ENCODE data around the gene SRGAP2. TPM values are rescaled to one million over a fixed set of nuclear protein-coding genes. Genes with fewer than 3 reads are reported as not detected.
"Not testable (repeated sequence)": the region's sequence is repeated elsewhere in the genome, so short reads cannot be mapped to it uniquely, and the experiment has no call there.

Gene SRGAP2
- total RNA-seq, 2 experiments from 2014 or later = 96.1 to 108 TPM

DNA sequence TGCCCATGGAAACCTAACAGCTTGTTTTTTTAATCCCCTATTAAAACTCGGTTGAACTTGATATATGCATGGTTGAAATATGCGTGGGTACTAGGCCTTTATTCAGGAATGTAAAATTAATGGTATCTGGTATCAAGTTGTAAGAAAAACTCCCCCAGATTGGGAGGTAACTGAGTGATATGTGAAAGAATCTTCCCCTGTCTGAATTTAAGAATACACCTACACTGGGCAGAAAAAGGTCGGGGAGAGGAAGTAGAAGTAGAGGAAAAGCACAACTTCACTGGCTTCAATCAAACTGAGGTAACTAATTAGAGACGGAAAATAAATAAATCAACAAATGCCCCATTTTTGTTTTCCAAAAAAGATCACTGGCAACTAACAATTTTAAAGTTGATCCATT is 16.5 kb upstream of the SRGAP2 start:
- DNase-seq; POLR2A ChIA-PET; H3K27me3 Mint-ChIP-seq; H3K4me1 Mint-ChIP-seq; H3K4me3 Mint-ChIP-seq; H3K36me3 Mint-ChIP-seq (ENCODE audit: low read depth); CTCF ChIA-PET; H3K27ac Mint-ChIP-seq; H3K9me3 Mint-ChIP-seq: not testable (repeated sequence)

DNA sequence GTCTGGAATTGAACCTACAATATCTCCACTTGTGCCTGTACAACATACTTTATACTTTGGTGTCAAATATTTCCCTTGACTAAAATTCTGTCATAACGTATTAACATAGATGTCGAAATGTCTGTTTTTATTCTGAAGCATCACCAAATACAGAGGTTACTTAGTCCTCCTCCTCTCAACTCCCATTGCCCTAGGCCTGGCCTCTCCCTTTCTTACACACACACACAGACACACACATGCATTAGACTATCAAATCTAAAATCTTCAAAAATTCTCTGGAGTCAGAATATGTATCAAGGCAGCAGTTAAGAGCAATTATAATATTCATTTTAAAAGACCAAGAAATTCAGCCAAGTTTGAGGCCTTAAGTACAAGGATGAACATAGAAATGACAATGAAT is 8.2 kb upstream of the SRGAP2 start:
- H3K4me1 Mint-ChIP-seq; POLR2A ChIA-PET; H3K4me3 Mint-ChIP-seq; H3K27ac Mint-ChIP-seq; CTCF ChIA-PET; H3K9me3 Mint-ChIP-seq; H3K27me3 Mint-ChIP-seq; H3K36me3 Mint-ChIP-seq (ENCODE audit: low read depth); DNase-seq: not testable (repeated sequence)

DNA sequence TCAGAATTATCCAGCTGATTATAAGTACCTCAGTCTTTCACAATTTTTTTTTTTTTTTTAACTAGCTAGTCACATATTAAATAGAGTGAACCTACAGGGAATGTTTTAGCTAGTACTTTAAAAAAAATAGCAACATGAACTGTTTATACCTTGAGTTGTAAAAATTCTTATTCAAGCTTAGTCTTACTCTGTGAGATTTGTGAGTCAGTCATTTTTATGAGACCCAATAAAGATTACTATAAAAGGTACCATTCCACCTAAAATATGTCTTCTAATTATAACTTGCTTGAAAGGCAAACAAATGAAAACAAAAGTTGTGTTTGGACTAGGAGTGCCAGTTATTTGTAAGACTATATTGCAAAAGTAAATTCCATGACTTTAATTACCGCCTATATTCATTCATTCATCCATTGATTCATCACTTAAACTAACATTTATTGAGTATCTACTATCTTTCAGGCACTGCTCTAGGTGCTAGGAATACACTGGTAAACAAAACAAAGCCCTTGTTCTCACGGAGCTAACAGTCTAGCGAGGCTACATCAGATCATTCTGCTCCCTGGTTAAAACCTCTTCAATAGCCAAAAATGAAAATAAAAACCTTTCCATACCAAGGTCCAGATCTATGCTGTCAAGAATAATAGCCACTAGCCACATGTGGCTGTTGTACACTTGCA is 6.5 kb upstream of the SRGAP2 start:
- POLR2A ChIA-PET; H3K9me3 Mint-ChIP-seq; H3K4me1 Mint-ChIP-seq; DNase-seq; H3K4me3 Mint-ChIP-seq; H3K27ac Mint-ChIP-seq; CTCF ChIA-PET; H3K27me3 Mint-ChIP-seq; H3K36me3 Mint-ChIP-seq (ENCODE audit: low read depth): not testable (repeated sequence)

DNA sequence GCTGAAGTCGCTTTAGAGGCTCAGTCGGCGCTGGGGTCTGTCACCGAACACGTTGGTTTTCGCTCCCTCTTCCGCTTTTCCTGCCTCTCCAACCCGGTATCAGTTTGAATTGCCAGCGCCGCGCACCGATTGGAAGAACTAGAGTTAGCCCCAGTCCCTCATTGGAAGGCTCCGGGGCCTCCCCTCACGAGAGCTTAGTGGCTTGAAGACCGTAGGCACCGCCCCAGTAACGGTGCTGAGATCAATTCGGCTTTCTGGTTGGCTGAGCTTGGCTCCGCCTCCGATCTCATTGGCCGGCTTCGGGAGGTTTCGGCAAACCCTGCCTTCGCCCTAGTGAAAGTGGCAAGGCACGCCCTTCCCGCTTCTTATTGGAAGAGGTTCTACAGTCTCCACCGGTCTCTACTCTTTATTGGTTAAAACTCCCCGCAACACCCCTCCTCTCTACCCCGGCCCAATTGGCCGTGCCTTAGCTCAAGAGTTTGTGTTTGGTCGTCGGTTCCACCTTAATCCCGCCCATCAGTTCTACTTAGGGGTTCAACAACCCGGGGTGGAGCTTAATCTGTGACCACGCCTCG is 465 bp upstream of the SRGAP2 start, which contains the start of gene FAM72A:
FAM72A (minus strand) TSS at position 51 of the 575 bp plus-strand sequence. CDS start 814 bp downstream, outside the sequence.
- H3K27me3 Mint-ChIP-seq; H3K9me3 Mint-ChIP-seq; H3K36me3 Mint-ChIP-seq (ENCODE audit: low read depth); CTCF ChIA-PET; H3K4me1 Mint-ChIP-seq; POLR2A ChIA-PET: not testable (repeated sequence)
- peak within 1 kb of the TSS; percentile 78 for H3K27ac Mint-ChIP-seq
- DNase-seq = peak; percentile 98
- peak within 1 kb of the TSS; percentile 80 for H3K4me3 Mint-ChIP-seq

DNA sequence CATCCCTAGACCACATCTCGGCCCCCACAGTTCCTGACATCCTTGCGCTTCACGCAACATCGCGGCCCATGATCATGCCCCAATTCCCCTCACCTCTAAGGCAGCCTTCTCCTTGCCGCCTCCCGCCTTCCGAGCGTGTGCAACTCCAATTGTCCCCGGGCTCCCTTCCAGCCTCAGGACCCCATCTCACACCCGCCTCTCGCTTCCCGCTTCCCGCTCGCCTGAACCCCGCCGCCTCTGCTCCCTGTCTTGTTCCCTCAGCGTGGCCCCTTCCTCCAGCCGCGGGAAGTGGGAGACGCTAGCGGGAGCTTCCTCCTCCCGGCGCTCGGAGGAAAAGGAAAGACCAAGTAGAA is 794 bp downstream of the SRGAP2 start:
- CTCF ChIA-PET; POLR2A ChIA-PET; H3K4me1 Mint-ChIP-seq; H3K27me3 Mint-ChIP-seq; H3K36me3 Mint-ChIP-seq (ENCODE audit: low read depth); H3K9me3 Mint-ChIP-seq: not testable (repeated sequence)
- H3K27ac Mint-ChIP-seq = peak overlapping the region; percentile 52
- peak; percentile 17 for DNase-seq
- peak overlapping the region; percentile 68 for H3K4me3 Mint-ChIP-seq

DNA sequence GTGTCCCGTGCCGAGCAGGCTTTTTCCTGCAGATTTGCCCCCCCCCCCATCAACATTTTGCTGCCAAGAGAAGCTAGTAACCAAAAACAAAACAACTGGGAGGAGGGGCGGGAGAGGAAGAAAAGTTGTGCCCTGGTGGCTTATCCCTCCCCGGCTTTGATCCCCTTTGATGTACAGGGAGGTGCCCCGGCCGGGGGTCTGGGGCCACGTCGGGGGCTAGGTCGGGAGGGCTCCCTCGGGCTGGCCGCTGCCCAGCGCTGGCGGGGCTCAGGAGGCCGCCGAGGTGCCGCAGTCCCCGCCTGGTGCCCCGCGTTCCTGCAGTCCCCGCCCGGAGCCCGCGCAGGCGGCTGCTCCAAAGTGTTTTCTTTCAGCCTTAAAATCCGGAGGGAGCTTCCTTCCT is 1.5 kb downstream of the SRGAP2 start:
- peak overlapping the region; percentile 84 for H3K4me3 Mint-ChIP-seq
- H3K27ac Mint-ChIP-seq = peak overlapping the region; percentile 75
- DNase-seq = peak; percentile 15
- H3K36me3 Mint-ChIP-seq (ENCODE audit: low read depth); H3K27me3 Mint-ChIP-seq; H3K4me1 Mint-ChIP-seq; POLR2A ChIA-PET; H3K9me3 Mint-ChIP-seq; CTCF ChIA-PET: not testable (repeated sequence)

DNA sequence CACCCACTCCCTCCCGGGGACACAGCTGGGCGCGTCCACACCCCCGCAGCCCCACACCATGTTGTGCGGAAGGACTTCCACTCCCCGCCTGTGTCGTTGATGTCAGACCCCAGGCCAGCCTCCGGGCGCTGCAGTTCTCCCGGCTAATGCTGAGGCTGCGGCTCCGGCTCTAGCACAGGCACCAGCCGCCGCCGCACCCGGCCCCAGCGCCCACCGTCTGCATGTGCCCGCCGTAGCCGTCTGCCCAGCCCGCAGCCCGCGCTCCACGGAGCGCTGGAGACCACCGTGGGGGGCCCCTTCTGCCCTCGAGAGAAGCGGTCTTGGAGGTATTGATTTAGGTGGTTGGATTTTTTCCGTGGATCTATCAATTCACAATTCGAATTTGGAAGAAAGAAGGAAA is 2.2 kb downstream of the SRGAP2 start:
- H3K4me3 Mint-ChIP-seq; H3K27me3 Mint-ChIP-seq; H3K9me3 Mint-ChIP-seq; H3K4me1 Mint-ChIP-seq; H3K27ac Mint-ChIP-seq; CTCF ChIA-PET; POLR2A ChIA-PET; H3K36me3 Mint-ChIP-seq (ENCODE audit: low read depth): not testable (repeated sequence)
- DNase-seq = peak; percentile 15

DNA sequence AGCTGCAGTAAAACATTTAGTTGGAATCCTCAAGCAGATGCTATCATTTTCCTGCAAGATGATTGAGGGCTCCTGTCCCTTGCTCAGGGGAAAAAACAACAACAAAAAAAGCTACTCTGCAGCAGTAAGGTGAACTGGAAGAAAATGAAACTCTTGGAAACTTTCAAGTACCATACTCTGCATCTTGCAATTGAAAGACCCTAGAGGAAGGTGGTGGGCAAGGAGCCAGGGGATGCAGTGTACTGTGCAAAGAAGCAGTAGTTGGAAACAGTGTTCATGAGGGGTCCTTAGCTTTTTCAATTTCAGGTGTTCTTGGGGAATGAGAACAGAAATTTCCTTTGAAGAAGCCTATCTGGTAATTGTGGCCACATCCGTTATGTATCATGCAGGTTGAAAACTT is 7.5 kb downstream of the SRGAP2 start:
- CTCF ChIA-PET; H3K9me3 Mint-ChIP-seq; DNase-seq; H3K27me3 Mint-ChIP-seq; H3K27ac Mint-ChIP-seq; H3K4me3 Mint-ChIP-seq; H3K36me3 Mint-ChIP-seq (ENCODE audit: low read depth); H3K4me1 Mint-ChIP-seq; POLR2A ChIA-PET: not testable (repeated sequence)

DNA sequence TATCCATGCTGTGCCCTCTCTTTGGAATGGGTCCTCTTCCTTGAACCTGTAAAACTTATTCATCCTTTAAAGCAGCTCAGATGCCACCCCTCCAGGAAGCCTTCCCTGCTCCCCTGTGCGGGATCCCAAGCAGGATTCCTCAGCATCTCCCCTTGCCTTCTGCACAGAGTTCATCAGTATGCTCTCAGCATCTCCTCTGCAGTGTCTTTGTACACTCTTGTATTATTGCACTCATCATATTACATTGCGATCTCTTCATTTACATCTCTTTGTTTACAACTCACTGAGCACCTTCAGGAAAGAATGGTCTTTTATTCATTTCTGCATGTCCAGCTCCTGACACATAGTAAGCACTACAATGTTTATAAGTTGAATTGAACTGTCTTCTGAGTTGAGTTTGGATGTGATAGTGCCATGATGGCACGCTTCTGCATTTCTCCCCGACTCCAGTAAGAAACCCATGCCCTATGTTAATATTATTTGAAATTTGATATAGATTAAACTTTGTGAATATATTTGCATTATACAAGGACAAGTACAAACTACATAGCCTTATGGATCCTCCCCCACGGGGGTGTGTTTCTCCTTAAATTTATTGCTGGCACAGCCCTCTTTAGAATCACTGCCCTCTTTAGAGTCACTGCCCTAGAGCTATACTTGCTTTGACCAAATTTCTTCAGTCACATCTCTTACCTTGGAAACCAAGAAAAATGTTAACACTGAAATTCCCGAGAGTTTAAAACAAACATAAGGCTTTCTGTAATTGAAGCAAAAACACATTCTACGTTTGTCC is 12.5 kb downstream of the SRGAP2 start:
- POLR2A ChIA-PET; DNase-seq; H3K36me3 Mint-ChIP-seq (ENCODE audit: low read depth); H3K4me1 Mint-ChIP-seq; CTCF ChIA-PET; H3K9me3 Mint-ChIP-seq; H3K27ac Mint-ChIP-seq; H3K27me3 Mint-ChIP-seq; H3K4me3 Mint-ChIP-seq: not testable (repeated sequence)

DNA sequence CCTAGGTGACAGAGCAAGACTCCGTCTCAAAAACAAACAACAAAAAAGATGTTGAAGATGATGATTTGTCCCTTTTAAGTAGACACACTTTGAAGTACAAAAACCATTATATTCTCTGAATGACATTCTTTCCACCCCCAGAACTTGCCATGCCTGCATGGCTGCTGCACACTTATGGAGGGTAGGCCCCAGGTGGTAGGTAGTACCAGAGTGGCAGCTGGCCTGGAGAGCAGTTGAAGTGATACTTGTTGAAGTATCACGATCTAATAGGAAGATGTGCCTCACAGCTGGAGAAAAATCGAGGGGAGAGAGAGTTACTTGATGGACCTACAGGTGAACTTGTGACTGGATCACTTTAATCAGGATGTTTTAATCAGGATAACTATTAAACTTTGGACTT is 14.9 kb downstream of the SRGAP2 start:
- H3K27me3 Mint-ChIP-seq; H3K9me3 Mint-ChIP-seq; H3K4me3 Mint-ChIP-seq; DNase-seq; CTCF ChIA-PET; H3K36me3 Mint-ChIP-seq (ENCODE audit: low read depth); H3K4me1 Mint-ChIP-seq; H3K27ac Mint-ChIP-seq; POLR2A ChIA-PET: not testable (repeated sequence)

DNA sequence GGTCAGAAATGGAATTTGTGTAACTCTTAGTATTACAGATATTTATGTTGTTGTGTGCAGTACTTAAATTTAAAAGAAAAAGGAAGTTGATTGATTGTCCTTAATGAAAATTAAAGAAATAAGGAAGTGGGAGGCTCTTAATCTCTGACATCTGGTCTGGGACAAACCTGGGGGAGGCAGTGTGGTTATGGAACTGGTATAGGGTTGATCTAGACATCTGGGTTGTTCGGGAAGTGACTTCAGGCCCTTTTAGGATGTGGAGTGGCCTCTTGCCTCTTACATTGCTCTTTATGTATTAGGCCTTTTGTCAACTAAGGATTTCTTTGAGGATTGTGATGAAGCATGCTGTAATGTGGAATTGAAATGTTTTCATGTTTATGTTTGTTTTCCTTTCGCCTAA is 15.4 kb downstream of the SRGAP2 start:
- H3K27ac Mint-ChIP-seq; DNase-seq; H3K27me3 Mint-ChIP-seq; H3K4me1 Mint-ChIP-seq; H3K36me3 Mint-ChIP-seq (ENCODE audit: low read depth); CTCF ChIA-PET; POLR2A ChIA-PET; H3K9me3 Mint-ChIP-seq; H3K4me3 Mint-ChIP-seq: not testable (repeated sequence)

DNA sequence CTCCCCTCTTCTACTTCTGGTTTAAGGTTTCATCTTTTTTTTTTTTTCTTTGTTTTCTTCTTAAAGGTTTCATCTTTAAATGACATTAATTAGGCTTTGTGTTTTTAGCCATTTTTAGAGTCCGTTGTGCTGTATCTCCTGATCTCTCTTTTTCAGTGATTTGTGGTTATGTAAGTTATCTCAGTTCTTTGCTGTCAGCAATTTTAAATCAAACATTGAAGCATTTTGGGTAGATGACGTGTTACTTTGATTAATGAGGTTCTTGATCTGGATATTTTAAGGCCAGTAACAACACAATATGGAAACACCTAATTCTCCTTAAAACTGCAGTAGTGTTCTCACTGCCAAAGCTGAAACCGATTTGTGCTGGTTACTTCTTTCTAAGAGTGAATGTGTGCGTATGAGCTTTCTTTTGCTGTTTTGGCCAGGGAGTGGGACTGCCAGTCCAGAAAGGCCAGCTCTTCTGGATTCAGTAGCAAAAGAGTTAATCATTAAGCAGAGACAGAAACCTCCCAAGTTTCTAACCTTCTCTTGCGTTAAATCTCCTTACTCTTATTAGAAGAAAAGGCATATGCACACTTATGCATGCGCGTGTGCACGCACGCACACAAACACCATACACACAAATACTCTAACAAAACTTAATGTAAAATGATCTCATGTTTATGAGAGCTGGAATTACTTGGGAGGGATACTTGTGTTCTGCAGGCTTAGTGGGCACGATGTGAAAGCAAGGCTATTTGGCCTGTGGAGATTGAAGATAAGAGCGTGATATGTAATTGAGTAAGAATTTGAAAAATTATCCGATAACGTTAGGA is 16.4 kb downstream of the SRGAP2 start:
- H3K4me1 Mint-ChIP-seq; DNase-seq; H3K9me3 Mint-ChIP-seq; H3K36me3 Mint-ChIP-seq (ENCODE audit: low read depth); H3K4me3 Mint-ChIP-seq; H3K27me3 Mint-ChIP-seq; H3K27ac Mint-ChIP-seq; CTCF ChIA-PET; POLR2A ChIA-PET: not testable (repeated sequence)

DNA sequence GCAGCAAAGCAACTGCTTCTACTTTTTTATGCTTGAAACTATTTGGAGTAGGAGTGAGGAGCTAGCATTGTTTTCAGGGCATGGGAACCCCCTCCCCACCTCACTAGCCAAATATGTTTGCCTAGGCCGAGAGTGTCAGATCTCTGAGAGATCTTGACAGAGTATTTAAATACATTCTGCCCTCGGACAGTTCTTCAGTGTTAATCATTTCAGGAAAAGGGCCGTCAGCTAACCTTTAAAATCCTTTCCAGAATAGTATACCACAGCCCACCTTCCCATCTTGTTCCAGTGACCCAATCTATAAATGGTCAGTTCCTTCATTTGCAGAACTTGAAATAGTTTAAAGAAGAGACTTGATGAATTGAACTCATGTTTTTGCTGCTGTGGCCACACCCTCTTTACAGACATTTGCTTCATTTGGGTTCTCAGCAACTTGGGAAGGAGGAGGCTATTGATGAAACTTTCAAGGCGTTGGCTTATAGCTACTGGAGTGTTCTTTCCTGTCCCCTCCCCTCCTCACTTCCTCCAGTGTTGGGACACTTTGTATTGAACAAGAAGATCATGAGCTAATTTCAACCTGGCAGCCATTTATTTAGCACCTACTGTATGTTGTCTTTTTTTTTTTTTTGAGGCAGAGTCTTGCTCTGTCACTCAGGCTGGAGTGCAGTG is 17.1 kb downstream of the SRGAP2 start:
- H3K27ac Mint-ChIP-seq; POLR2A ChIA-PET; H3K4me1 Mint-ChIP-seq; DNase-seq; H3K4me3 Mint-ChIP-seq; H3K36me3 Mint-ChIP-seq (ENCODE audit: low read depth); H3K9me3 Mint-ChIP-seq; H3K27me3 Mint-ChIP-seq; CTCF ChIA-PET: not testable (repeated sequence)

Data from activated CD4-positive, alpha-beta memory T cell treated with anti-CD3 and anti-CD28 coated beads, Interleukin-2, amount 10 ng/mL, durations not matched to agents 7 days and 5 days (primary cell).